Testis (tissue), 2 donors: ENCODE data around the gene TGIF2.

Source experiments
- CTCF ChIP-seq, 3 experiments: fragments of 450-650 bp in 2 of 3; fragments of 200-600 bp in 1 of 3; sonication (generic) in 1 of 3; IDR thresholded peaks; one replicate each; pipeline ENCODE4 v1.5.1; 2016 to 2019; ENCODE audit warnings: antibody characterized with exemption in 3 of 3, mild to moderate bottlenecking in 2 of 3, moderate library complexity in 1 of 3
- POLR2A ChIP-seq: fragments of 450-650 bp; IDR thresholded peaks from one replicate; pipeline ENCODE4 v1.6.1; 2017; ENCODE audit warnings: antibody characterized with exemption, mild to moderate bottlenecking, moderate library complexity

- TF ChIP-seq CTCF (IDR thresholded peaks at IDR 0.05), result no peak
- TF ChIP-seq POLR2A, result no peak
These were observed 10.7 kb downstream of the TGIF2 start for GRCh38 chr20:36584018-36584481.
